ENCODE measurements around the gene PCDHGA4.

GRCh38 chr5:141371572-141372475 is 17.0 kb downstream of the PCDHGA4 start:
- TF ChIP-seq CTCF (IDR thresholded peaks at IDR 0.05): no peak
- TF ChIP-seq EZH2 (IDR thresholded peaks at IDR 0.05; ENCODE audit: borderline replicate concordance, insufficient read depth, low read depth, low read length, poor library complexity, severe bottlenecking): no peak
